Upper lobe of left lung (tissue), 4 donors: ENCODE data around the gene SLC9A9.

Experiments used
- CTCF ChIP-seq, 6 experiments: fragments of 450-650 bp in 4 of 6; fragments of 200-600 bp in 2 of 6; sonication (generic) in 2 of 6; IDR thresholded peaks; one replicate each; pipeline ENCODE4 v1.5.1; 2016 to 2019; ENCODE audit warnings: antibody characterized with exemption in 6 of 6
- POLR2AphosphoS5 ChIP-seq, 2 donors: sonication (generic); formaldehyde crosslinking; IDR thresholded peaks; one replicate each; pipeline ENCODE4 v1.5.1; 2017; ENCODE audit warnings: antibody characterized with exemption in 2 of 2

- no peak for TF ChIP-seq CTCF (IDR thresholded peaks at IDR 0.05)
- no peak for TF ChIP-seq POLR2AphosphoS5 (IDR thresholded peaks at IDR 0.05)
Measured at GRCh38 chr3:143269741-143270140, 578.5 kb downstream of the SLC9A9 start.
